ENCODE results near the gene PRR36.

The PRR36 gene

DNA sequence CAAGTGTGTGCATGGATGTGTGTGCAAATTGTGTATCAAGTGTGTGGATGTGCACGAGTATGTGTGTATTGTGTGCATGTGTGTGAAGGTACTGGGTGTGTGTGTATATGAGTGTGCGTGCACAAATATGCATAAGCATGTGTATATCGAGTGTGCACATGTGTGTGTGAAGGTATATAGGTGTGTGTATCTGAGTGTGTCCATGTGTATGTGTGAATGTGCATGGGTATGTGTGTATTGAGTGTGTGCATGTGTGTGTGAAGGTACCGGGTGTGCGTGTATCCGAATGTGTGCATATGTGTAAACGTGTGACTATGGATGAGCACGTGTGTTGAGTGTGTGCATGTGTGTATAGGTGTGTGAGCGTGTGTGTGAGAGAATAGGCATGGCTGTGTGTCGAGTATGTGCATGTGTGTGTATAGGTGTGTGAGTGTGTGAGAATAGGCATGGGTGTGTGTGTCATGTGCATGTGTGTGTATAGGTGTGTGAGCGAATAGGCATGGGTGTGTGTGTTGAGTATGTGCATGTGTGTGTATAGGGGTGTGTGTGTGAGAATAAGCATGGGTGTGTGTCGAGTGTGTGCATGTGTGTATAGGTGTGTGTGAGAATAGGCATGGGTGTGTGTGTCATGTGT lies 31.4 kb downstream of the PRR36 start:
- no peak for DNase-seq

DNA sequence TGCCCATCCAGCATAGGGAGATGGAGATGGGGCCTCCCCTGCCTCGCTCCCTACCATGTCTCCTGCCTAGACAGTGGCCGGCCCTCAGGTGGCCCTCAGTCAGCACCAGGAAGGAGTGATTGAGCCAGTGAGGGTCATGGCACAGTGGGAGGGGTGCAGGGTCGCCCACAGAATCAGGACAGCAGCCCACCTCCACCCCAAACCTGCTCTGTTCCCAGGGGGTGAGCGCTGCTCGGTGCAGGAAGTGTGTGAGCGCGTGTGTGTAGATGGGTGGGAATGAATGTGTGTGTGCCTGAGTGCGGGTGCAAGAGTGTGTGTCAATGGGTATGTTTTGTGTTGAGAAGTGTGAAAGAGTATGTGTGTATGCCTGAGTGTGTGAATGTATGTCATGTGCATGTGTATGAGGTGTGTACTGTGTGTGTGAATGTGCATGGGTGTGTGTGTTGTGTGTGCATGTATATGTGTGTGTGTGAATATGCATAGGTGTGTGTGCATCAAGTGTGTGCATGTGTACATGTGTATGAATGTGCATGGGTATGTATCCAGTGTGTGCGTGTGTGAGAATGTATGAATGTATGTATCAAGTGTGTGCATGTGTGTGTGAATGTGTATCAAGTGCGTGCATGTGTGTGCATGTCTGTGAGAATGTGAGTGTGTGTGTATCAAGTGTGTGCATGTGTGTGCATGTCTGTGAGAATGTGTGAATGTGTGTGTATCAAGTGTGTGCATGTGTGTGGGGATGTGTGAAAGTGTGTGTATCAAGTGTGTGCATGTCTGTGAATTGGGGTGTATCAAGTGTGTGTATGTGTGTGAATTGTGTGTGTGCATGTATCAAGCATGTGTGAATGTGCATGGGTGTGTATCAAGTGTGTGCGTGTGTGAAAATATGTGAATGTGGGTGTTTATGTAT lies 32.2 kb downstream of the PRR36 start:
- no peak for DNase-seq

DNA sequence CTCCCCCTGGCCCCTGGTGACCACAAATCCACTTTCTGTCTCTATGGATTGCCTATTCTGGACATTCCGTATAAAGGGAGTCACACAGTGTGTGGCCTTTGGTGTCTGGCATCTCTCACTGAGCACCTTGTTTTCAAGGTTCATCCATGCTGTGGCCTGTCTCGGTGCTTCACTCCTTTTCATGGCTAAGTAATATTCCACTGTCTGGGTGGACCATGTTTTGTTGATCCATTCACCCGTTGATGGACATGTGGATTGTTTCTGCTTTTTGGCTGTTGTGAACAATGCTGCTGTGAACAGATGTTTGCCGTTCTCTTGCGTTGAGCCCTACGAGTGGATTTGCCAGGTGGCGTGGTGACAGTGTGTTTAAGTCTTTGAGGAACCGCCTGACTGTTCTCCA lies 33.6 kb downstream of the PRR36 start:
- DNase-seq = no peak

DNA sequence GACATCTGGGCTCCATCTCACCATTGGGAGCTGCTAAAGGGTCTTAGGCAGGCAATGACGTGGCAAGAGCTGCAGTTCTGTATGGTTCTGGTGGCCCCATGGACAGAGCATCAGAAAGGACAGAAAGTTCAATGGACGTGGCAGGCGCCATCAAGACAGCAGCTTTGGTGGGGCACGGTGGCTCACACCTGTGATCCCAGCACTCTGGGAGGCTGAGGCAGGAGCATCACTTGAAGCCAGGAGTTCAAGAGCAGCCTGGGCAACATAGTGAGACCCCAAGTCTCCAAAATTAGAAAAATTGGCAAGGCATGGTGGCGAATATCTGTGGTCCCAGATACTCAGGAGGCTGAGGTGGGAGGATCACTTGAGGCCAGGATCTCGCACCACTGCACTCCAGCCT lies 34.7 kb downstream of the PRR36 start:
- no peak for DNase-seq

DNA sequence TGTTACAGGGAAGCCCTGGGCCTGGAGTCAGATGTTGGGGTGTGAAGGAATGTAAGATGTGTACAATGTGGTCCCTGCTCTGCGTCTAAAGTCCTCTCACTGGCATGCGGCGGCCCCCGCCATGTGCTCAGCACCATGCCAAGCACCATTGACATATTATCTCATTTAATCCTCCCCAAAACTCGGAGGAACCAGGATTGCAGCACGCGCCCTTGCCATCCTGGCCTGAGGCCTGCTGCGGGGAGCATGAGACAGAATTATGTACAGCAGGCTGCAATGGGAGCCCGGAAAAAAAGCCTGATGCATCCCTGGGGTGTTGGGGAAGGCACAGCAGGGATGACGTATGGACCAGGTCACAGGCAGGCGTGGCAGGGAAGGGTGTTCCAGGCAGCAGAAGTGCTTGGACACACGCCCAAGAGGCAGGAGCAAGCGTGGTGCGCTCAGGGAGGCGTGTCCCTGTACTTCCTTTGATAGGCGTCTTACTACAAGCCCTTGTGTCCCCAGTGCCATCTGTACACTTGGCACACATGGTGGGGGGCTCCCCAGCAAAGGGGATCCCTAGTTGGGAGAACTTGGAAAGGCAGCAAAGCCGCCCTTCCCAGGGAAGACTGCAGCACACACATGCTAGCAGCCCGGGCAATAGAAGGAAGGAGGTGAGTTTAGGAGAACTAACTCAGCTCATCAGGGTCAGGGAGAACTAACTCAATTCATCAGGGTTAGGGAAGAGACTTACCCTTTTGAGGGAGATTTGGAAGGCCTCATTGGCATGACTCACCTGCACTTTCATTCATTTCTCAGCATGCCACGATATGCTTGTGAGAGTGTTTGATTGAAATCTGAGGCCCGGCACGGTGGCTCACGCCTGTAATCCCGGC lies 40.7 kb downstream of the PRR36 start:
- no peak for DNase-seq

DNA sequence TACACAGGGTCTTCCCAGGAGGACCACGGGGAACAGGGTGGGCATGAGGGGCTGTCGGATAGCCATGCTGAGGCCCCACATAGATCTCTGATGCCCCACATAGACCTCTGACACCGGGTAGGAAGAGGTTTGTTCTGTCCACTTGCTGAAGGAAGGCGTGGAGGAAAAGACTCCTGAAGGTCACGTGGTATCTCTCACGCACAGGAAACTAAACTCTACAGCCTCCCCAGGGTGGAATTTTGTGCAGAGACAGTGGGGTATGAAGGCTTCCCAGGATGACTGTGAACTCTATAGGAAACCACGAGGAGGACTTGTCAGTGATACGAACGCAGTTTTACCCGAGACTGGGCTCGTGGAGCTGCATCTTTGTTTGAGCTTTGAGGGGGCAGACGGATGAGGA lies 41.4 kb downstream of the PRR36 start:
- no peak for DNase-seq

DNA sequence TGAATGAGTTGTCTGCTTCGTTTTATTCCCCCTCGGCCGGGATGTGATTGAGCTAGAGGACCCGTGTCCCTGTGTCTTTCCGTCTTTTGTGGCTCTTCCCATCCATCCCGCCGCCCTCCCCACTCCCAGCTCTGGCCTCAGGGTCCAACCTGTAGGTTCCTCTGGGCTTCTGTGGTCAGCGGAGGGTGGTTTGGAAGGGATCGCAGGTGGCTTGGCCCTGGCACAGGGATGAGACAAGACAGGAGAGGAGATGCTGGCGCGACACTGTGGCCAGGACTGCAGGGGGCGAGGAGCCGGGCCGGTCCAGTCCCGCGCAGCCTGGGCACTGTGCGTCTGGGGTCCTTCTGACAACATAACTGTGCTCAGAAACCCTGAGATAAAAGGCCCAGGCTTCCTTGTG lies 42.2 kb downstream of the PRR36 start:
- DNase-seq = no peak

DNA sequence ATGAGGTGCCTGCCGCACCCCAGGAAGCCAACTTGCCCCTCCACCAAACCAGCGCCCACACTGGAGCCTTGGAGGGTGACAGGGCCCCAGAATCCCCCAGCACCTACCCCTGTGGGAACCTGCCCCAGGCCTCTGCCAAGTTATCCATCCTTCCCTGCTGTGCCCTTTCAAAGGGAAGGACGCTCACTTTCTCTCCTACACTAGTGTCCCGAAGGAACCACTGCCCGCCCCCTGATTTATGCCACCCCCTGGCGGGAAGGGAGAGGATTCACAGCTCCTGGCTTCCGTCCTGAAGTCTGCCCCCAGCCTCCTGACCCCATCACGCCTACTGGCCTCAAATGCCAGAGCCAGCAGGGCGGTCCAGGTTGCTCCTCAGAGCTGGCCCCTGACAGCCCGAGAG lies 42.7 kb downstream of the PRR36 start:
- DNase-seq = no peak

DNA sequence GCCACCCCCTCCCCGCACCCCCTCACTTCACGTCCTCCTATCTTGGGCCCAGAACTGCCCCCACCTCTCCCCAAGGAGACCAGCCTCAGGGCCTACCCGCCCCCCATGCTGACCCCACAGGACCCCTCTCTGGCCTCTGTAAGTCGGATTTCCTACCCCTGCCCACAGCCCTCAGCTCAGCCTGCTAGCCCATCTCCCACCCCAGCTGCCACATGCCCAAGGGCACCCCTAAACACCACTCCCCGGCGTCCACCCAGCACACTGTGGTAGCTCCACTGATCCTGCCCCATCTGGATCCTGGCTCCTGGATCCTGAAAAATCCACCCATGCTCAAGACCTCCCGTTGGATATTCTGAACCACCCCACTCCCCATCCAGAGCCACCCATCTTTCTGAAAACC lies 43.4 kb downstream of the PRR36 start:
- DNase-seq = no peak

DNA sequence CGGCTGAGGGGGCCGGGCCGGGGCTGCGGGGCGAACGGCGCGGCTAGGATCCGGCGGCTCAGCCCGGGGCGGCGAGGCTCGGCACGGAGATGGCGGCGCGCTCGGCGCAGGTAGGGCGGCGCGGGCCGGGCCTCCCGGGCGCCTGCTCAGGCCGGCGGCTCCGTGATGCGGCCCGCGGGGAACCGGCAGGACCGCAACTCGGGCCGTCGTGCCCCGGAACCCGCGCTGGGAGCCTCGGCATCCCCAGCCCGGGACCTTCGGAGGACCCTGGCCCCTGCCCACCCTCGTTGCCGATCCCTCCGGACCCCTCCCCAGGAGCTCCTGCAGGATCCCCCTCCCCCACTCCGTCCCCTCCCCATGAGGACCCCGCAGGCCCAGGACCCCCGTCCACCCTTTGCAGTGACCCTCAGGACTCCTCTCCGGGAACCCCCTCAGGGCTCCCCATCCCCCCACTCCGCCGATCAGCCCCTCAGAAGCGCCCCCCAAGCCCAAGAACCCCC lies 43.9 kb downstream of the PRR36 start:
- DNase-seq = no peak

DNA sequence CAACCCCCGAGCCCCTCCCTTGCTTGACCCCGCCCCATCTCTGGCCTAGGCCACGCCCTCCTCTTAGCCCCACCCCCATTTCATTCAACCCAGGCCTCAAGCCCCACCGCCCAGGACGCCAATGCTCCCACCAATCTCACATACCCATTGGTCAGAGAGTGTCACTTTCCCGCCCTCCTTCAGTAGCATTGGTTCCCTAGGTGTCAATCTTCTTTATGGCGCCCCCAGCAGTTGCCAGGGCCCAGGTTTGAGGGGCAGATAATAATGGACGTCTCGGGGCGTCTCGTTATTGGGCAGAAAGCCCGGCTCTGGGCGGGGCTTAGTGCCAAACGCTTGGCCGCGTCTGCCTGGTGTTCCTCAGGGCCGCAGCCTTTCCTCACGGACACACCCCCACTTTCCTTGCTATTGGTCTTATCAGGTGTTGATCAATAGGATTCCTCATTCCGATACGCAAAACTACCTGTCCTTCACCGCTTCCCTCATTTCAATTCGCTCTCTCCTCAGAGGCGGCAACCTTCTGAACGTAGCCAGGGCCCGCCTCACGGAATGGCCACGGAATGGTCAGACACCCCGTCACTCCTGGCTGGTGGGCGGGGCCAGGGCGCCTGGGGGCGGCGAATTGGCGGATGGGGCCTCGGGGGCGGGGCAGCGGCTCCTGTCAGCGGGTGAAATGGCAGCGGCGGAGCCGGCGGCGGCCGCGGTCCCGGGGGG lies 44.5 kb downstream of the PRR36 start, which contains the start of gene EVI5L:
Gene EVI5L, plus strand, starts transcription at position 658 of the 711 bp plus-strand sequence. CDS start 16,325 bp downstream, outside the sequence.
- DNase-seq = peak; percentile 99

DNA sequence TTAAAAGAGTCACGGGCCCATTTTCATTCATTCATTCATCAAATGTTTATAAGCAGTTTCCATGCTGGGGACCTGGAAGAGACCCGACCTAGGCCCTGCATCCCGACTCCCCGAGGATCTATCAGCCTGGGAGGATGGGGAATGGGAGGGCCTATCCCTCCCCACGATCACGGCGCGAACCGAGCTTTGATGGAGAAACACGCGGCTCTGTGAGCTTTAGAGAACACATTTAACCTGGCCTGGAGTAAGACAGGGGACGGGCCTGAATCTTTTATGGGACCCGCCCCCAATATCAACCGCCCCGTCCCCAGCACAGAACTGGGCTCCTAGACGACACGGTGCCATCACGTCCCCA lies 45.0 kb downstream of the PRR36 start:
- no peak for DNase-seq

DNA sequence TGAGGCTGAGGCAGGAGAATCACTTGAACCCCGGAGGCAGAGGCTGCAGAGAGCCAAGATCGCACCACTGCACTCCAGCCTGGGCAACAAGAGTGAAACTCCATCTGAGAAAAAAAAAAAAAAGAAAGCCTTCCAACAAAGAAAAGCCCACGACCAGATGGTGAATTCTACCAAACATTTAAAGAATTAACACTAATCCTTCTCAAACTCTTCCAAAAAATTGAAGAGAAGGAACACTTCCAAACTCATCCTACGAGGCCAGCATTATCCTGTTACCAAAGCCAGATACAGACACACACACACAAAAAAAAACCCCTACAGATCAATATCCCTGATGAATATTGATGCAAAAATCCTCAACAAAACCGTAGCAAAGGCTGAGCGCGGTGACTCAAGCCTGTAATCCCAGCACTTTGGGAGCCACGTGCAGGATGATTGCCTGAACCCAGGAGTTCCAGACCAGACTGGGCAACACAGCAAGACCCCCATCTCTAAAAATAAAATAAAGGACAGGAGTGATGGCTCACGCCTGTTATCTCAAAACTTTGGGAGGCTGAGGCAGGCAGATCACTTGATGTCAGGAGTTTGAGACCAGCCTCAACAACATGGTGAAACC lies 50.4 kb downstream of the PRR36 start:
- no peak for DNase-seq

DNA sequence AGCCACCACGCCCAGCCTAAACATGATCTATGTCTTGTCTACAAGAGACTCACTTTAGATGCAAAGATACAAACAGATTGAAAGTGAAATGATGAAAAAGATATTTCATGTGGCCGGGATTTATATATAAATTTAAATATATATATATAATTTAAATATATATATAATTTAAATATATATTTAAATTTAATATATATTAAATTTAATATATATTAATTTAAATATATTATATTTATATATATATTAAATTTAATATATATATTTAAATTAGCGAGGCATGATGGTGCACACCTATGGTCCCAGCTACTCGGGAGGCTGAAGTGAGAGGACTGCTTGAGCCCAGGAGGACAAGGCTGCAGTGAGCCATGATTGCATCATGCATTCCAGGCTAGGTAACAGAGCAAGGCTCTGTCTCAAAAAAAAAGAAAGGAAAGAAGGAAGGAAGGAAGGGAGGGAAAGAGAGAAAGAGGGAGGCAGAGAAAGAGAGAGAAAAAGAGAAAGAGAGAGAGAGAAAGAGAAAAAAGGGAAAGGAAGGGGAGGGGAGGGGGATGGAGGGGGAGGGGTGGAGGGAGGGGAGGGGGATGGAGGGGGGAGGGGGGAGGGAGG lies 51.2 kb downstream of the PRR36 start:
- DNase-seq = no peak

DNA sequence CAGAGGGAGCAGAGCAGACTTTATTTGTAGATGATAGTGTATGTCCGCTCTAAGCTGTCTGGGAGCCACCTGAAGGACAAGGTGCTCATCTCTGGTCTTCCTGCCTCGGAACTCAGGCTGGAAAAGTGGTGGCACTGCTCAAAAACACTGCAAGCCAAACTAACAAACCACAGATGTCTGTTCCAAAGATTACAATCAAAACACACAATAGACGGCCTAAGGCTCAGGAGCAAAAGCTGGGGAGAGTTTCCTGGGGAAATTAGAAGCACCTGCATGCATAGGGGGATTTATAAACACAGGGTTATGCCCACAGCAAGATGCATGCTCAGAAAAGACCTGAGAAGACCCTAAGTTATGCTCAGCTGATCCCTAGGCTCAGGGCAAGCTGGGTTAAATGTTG lies 53.6 kb downstream of the PRR36 start:
- no peak for DNase-seq

DNA sequence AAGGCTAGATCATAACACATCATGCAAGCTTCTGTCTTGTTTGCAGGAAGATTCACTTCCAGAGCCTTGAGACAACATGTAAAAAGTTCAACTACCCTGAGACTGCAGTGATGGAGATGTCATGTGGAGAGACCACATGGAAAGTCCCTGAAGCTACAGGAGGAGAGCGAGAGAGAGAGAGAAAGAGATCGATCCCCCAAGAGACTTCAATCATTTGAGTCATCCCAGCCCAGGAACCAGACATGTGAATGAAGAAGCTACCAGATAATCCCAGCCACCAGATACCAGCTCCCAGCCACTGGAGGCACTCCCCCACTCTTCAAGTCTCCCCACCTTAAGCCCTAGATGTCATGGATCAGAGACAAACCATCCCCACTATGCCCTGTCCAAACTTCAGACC lies 54.9 kb downstream of the PRR36 start:
- no peak for DNase-seq

DNA sequence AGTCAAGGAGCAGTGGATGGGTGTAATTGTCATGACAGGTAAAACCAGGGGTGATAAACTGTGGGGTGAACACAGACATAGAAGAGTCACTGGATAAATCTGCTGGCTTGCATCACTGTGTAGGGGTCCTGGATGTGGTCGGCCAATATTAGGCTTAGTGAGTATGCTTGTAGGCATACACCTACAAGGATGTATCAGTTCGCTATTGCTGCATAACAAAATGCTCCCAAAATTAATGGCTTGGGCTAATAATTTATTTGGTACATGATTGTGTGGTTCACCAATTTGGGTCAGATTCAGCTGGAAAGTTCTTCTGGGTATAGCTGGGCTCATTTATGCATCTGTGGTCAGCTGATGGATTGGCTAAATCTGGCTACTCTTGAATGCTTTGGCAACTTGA lies 55.4 kb downstream of the PRR36 start:
- DNase-seq = no peak

Measured in activated CD4-positive, alpha-beta T cell treated with anti-CD3 and anti-CD28 coated beads for 48 hours (primary cell).